HG03469 (cell line): ENCODE data around the gene CRIP3.

Experiments used
- ATAC-seq: cut with Tn5 transposase; IDR thresholded peaks from one replicate; pipeline ENCODE4 v1.9.1; 2021; ENCODE audit warnings: mild to moderate bottlenecking, moderate library complexity, moderate number of reproducible peaks; ENCODE audit not compliant: unreplicated experiment

CRIP3 gene

GRCh38 chr6:43258180-43258579, 50.4 kb downstream of the CRIP3 start:
- no peak for ATAC-seq

- ATAC-seq = no peak
Observed at GRCh38 chr6:43257367-43258145, 51.1 kb downstream of the CRIP3 start.

DNA sequence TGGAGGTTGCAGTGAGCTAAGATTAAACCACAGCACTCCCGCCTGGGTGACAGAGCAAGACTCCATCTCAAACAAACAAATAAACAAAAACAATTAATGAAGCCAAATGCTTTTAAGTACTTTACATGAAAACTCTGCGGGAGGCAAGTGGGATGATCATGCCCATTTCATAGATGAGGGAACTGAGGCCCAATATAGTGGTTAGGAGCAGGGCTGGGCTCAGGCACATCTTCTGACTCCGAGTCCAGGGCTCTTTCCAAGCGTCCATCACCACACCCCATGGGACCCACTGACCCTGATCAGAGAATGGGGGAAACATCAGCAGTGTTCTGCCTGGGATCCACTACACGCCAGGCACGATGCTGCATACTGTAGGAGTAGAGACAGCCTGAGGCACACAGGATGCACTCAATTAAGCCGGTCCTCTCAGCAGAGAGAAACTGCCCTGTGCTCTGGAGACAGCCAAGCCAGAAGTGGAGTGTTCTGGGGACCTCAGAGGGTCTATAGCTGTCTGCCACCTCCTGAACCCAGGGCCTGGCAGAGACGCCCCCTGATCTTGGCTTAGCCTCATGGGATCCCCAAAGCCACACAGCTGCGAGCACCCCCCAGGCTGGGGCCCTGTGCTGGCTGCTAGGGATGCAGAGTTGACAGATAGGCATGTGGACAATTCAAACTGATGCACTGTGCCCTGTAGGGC, 51.8 kb downstream of the CRIP3 start:
- ATAC-seq = no peak
